NCI-H1436 (cell line): Measurements from ENCODE around the gene TMED1.

Experiments used
- DNase-seq: peaks from one replicate; lab custom pipeline; 2025; lab: John Stamatoyannopoulos, UW

Gene TMED1

DNA sequence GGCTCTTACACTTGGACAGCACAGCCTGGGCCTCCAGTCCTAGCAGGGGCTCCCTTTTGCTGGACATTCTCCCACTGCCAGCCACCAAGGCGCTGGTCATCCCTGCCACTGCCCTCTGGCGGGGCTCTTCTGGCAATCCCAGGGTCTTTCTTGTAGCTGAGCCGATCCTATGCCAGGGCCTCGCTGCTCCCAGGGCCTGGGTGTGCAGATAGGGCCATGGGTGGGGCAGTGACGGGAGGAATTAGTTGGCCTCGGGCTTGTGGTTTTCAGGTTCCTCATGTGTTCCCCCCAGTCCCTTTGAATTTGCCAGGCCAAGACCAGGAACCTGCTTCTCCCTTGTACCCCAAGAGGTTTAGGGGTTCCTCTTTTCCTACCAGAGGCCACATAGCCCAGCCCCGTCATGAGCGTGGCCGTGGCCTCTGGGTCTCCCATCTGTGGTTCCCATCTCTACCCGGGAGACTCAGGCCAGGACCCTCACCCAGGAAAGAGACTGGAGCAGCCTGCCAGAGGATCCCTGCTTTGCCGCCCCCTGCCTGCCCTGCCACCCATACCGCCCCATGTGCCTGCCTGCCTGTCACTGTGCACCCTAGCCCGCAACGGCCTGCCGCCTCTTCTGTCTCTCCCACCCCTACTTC is 26.2 kb downstream of the TMED1 start:
- no peak for DNase-seq

DNA sequence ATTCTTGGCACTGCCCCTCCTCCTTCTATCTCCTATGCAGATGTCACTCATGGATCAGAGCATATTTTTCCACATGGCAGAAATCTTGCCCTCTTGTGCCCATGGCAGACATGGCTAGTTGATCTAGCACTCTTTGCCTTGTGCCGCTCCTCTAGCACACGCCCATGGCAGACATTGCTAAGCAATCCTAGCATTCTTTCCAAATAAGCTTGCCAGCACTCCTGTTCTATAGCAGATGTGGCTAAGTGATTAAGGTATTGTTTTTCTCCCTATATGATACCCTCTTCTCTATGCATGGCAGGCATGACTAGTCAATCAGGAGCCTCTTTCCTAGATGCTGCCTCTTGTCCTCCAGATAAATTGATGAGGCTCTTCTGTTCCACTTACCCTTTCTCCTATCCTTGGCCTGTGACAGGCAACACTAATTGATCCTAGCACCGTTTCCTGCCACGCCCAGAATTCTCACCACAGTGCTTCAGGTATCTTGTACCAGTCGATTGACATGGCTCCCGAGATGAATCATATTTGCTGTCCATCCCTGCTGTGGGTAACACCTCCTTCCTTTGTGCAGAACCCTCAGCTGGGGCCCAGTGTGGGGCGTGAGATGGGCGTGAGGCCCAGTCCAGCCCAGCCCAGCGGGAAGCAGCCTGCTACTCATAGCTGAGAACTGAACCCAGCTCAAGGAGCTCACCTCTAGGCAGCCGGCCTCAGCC is 26.9 kb downstream of the TMED1 start:
- DNase-seq: no peak

DNA sequence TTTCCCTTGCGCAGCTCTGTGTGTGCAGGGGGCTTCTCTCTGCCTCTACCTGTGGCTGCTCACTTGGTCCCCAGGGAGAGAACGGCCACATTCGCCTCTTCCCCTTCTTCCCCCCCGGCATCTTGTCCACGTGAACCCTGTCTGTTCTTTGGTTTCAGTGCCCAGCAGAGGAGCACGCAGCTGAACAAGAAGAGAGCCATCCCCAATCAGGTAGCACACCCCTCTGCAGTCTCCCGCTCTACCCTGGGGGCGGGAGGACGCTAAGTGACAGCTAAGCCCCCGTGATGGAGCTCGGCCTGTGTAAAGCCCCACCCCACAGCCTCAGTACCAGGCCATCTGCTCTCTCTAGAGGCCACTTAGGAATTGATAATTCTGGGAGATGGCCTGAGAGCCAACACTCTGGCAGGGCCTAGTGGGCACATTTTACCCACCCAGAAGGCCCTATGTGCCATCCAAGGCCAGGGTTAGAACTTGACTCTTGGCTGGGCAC is 30.2 kb downstream of the TMED1 start:
- DNase-seq: no peak

DNA sequence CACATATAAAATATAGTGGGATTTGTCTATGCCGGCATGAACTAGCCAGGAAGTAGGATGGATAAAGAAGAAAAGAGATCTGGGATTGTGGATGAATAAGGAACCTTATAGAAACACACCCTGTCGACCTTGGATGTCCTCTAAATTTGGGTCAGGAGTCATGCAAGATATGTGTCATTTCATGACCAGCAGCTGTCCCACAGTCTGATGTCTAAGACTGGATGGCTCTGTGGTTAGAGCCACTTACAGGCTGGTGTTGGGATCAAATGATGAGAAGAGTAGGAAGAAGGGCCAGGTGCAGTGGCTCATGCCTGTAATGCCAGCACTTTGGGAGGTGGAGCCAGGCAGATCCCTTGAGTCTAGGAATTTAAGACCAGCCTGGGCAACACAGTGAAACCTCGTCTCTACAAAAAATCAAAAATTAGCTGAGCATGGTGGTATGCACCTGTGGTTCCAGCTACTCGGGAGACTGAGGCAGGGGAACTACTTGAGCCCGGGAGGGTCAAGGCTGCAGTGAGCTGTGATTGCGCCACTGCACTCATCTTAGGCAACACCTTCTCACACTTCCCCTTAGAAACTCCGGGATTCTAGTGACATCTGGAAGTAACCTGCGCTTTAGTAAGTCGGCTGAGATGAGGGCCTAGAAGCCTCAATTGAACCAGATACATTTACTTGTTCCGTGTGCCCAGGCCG is 30.8 kb downstream of the TMED1 start:
- DNase-seq: no peak

DNA sequence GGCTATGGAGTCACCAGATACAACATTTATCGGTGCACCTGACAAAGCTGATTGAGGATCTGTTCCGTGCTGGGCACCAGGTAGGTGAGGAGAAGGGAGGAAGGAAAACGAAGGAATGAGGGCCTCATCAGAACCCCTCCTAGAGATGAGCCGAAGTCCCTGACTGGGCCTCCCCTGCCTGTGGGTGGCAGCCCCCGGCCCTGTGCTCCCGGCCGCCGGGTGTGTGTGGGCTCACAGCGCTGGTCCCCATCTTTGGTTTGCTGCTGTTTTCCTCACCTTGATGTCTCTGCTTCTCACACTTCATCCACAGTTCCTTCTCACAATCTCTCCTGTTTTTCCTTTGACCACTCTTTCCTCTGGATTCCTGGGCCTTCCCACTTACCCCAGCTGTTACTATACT is 32.8 kb downstream of the TMED1 start:
- DNase-seq: no peak

DNA sequence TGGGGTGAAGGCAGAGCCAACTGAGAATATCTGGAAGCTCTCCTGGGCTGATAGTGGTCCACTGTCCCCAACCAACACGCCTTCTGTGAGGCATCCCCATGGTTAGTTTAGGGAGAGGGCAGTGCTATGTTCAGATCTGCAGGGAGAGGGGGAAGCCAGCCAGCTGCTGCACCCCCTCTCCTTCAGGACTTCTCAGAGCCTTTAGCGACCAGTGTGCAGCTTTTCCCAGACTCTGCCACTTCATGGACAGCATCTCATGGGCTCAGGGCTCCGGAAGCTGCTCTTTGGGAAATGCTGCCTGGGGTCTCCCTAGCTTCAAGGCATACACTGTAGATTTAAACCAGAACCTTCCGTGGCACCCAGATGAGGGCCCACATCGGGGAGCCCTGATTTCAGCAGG is 33.5 kb downstream of the TMED1 start:
- DNase-seq: no peak

DNA sequence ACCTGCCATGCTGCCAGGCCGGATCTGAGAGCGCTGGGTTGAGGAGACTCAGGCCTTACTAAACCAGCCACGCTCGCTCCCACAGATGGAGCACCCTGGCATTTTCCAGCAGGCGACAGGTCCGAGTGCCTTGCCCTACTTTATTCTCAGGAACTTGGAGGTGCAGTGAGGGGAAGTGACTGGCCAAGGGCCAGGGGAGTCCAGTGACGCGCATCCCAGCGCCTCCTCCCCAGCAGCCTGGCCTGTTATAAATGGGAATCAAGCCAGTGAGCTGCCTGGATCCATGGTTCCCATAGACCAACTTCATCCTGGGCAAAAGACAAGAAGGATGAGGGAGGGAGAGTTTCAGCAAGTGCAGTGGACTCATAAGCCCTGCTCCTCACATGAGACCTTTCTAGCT is 35.5 kb downstream of the TMED1 start:
- no peak for DNase-seq

DNA sequence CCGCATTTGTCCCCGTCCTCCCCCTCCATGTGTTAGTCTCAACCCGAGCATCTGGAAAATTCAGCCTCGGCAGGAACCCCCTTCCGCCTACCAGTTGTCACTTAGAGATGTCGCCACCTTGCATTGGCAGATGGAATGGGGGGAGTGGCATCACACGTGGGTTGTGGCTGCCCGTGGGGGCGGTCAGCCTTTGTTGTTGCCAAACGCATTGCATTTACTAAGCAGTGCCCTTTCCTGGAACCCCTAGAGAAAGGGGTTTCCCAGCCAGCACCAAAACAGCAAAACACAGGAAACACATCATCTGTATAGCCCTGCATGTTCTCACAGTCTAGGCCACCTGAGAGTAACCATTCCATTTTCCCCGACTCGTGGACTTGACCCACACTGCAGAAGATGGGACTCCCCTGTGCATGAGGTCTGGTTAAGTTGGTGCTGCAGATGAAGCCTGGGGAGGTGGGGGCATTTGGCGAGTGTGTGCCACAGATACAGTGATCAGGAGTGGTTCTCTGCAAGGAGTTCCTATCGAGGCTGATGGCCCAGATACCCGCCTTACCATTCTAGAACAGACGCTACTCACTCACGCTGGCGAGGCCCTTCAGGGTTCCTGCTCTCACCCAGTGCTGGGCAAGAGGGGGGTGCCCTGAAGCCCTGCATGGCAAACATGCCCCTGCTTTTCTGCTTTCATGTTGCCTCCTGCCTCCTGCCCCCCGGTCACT is 38.3 kb downstream of the TMED1 start:
- DNase-seq: no peak

DNA sequence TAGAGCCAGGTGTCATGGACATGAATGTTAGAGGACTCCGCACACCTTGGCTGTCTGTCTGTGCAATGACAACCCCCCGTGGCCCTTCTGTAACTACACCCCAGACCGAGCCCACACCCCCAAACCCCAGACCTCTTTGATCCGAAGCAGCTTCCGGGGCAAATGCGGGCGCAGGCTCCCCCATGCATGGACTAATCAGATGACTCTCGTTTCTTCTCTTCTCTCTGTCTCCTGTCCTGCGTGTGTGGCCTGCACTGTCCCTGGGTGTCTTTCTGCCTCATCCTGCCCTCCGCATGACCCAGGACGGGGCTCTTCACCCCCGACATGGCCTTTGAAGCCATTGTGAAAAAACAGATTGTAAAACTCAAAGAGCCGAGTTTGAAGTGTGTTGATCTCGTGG is 38.9 kb downstream of the TMED1 start:
- DNase-seq: no peak

DNA sequence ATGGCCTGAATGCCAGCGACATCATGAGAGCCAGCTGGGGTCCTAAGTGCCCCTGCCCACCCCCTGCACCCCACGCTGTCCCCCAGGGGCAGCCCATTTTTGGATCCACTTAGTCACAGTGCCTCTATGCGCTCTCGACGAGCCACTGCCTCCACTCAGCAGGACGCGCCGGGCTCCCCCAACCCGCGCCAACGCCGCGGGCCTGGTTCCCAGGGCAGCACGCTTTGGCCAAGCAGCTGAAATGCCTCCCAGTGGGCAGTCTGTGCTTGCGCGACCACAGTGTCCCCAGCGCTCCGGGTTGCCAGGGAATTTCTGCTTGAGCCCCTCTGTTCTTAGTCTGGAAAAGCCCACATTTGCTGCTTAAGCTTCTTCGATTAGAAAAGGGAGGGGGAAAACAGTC is 39.4 kb downstream of the TMED1 start:
- no peak for DNase-seq

DNA sequence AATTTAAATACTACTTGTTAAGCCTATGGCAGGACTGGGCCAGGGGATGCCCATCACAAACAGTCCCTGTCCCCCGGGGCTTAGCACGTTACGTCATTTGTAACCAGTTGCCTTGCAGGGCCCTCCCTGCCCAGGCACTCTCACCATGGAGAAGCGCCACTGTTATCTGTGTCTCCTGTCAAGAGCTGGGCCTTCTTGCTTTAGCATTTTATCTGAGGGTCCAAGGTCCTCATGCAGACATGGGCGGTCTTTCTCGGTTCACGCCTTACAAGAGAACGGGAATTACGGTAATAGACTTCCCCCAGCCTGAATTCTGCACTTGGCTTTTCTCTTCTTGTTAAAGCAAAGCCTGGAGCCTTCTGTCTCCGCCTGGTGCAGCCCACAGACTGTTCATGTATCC is 46.1 kb downstream of the TMED1 start:
- DNase-seq: no peak

DNA sequence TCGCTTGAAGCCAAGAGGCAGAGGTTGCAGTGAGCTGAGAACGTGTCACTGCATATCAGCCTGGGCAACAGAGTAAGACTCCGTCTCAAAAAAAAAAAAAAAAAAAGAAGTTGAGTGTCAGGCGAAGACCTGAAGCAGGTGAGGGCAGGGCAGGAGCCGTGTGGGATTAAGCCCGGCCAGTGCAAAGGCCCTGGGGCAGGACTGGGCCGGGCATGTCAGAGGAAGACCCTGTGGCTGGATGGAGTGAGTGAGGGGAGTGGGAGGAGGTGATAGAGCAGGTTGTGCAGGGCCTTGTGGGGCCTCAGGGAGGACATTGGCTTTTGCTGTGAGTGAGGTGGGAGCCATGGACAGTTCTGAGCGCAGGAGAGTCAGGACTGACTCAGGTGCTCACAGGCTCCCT is 47.9 kb downstream of the TMED1 start:
- DNase-seq: no peak

DNA sequence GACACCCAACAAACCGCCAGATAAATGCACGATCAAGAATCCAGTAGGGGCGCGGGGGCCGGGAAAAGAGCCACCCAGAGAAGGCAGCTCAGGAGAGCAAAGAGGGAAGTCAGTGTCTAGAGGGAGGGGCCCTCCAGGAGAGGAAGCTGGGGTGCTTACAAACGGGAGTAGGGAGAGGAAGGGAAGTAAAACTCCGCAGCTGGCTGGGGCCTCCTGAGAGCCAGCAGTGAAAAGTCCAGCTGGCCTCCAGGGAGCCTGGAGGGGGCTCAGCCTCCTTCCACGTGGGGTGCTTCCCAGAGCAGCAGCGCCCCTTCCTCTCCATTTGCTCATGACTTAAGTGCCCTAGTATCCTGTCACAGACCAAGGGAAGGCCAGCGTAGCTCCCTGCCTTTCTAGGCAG is 51.8 kb downstream of the TMED1 start:
- DNase-seq: no peak

DNA sequence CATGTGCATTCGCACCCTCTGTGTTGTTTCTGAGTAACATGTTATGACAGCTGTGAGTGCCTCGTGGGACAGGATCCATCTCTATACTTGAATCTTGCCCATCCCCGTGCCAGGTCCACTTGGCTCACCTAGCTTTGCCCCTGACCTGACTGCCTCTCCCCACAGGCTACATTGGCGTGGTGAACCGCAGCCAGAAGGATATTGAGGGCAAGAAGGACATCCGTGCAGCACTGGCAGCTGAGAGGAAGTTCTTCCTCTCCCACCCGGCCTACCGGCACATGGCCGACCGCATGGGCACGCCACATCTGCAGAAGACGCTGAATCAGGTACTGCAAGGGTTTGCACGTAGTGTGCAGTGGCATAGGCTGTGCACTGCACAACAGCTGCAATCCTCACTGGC is 53.2 kb downstream of the TMED1 start:
- no peak for DNase-seq
